GM19099 (cell line): ENCODE measurements around the gene CIT.

Experiments used
- POLR2A ChIP-seq: IDR thresholded peaks from 3 replicates; pipeline ENCODE4 v1.6.1; 2011; ENCODE audit warnings: low read depth; ENCODE audit not compliant: insufficient read length; ENCODE audit errors: extremely low read depth

The CIT gene

GRCh38 chr12:119876761-119877638 lies at the start of gene CIT:
TSS of gene CIT (minus strand) at chr12:119877320. CDS start at chr12:119876168, 1,152 bp downstream.
- peak; percentile 67 for TF ChIP-seq POLR2A

GRCh38 chr12:119925269-119925668 lies 48.1 kb upstream of the CIT start:
- TF ChIP-seq POLR2A, result no peak

- TF ChIP-seq POLR2A, result no peak
These were observed 42.9 kb upstream of the CIT start for GRCh38 chr12:119920064-119920463.

GRCh38 chr12:119915894-119916510 lies 38.9 kb upstream of the CIT start:
- no peak for TF ChIP-seq POLR2A

GRCh38 chr12:119914666-119915065 lies 37.5 kb upstream of the CIT start:
- no peak for TF ChIP-seq POLR2A

- TF ChIP-seq POLR2A, result no peak
These were observed 36.6 kb upstream of the CIT start for GRCh38 chr12:119913536-119914330.

GRCh38 chr12:119911182-119911581 lies 34.1 kb upstream of the CIT start:
- TF ChIP-seq POLR2A, result no peak

- no peak for TF ChIP-seq POLR2A
These were observed 33.5 kb upstream of the CIT start for GRCh38 chr12:119910586-119910985.

- no peak for TF ChIP-seq POLR2A
These were observed 25.0 kb upstream of the CIT start for GRCh38 chr12:119902084-119902509.

- no peak for TF ChIP-seq POLR2A
These were observed 24.6 kb upstream of the CIT start for GRCh38 chr12:119901670-119902069.

- no peak for TF ChIP-seq POLR2A
These were observed 17.8 kb upstream of the CIT start for GRCh38 chr12:119894916-119895315.

GRCh38 chr12:119885549-119885948 lies 8.4 kb upstream of the CIT start:
- TF ChIP-seq POLR2A, result no peak

- no peak for TF ChIP-seq POLR2A
These were observed 6.1 kb upstream of the CIT start for GRCh38 chr12:119883237-119883636.

GRCh38 chr12:119877639-119877948 lies 474 bp upstream of the CIT start:
- TF ChIP-seq POLR2A, result no peak

GRCh38 chr12:119870457-119870856 lies 6.7 kb downstream of the CIT start:
- no peak for TF ChIP-seq POLR2A
